ENCODE measurements around the gene LRRC27.

- TF ChIP-seq POLR2AphosphoS5 (IDR thresholded peaks at IDR 0.05) (no peak), CTCF (IDR thresholded peaks at IDR 0.05) (no peak), POLR2A (IDR thresholded peaks at IDR 0.05) (no peak)
These were observed 9.8 kb downstream of the LRRC27 start for GRCh38 chr10:132341781-132342180.

Measured in breast epithelium (tissue), 3 donors.